IPS DF 6.9 (cell line): ENCODE measurements around the gene SUPT3H.
"Not testable (repeated sequence)": the region's sequence is repeated elsewhere in the genome, so short reads cannot be mapped to it uniquely, and the experiment has no call there.

Experiments used
- DNase-seq: peaks from one replicate; pipeline ENCODE4 v3.0.0-alpha.2; 2013; ENCODE audit warnings: low read depth, low spot score
- H3K27ac ChIP-seq: one replicate; pipeline ENCODE4 v1.5.1; 2013; ENCODE audit warnings: low read length, control low read depth
- H3K27me3 ChIP-seq: 2 replicates; pipeline ENCODE4 v1.6.1; 2013; ENCODE audit warnings: mild to moderate bottlenecking, low read length; ENCODE audit not compliant: control insufficient read depth, insufficient read depth
- H3K36me3 ChIP-seq: 2 replicates; pipeline ENCODE4 v1.6.1; 2013; ENCODE audit warnings: low read length; ENCODE audit not compliant: control insufficient read depth, insufficient read depth
- H3K4me1 ChIP-seq: 2 replicates; pipeline ENCODE4 v1.6.1; 2013; ENCODE audit warnings: low read length; ENCODE audit not compliant: control insufficient read depth, insufficient read depth
- H3K4me3 ChIP-seq: 2 replicates; pipeline ENCODE4 v1.5.1; 2013; ENCODE audit warnings: mild to moderate bottlenecking, low read length
- H3K9me3 ChIP-seq: 2 replicates; pipeline ENCODE4 v1.6.1; 2013; ENCODE audit warnings: low read length, inconsistent platforms; ENCODE audit not compliant: control insufficient read depth, insufficient read depth
- WGBS: extraction: QIAGEN DNeasy Blood & Tissue Kit; methylation state at CpG from one replicate; pipeline ENCODE4 v1.1.7; 2013; ENCODE audit warnings: mixed read lengths, missing lambda C conversion rate; ENCODE audit not compliant: insufficient read length, insufficient coverage; 5-methylcytosine and 5-hydroxymethylcytosine counted together

SUPT3H gene

DNA sequence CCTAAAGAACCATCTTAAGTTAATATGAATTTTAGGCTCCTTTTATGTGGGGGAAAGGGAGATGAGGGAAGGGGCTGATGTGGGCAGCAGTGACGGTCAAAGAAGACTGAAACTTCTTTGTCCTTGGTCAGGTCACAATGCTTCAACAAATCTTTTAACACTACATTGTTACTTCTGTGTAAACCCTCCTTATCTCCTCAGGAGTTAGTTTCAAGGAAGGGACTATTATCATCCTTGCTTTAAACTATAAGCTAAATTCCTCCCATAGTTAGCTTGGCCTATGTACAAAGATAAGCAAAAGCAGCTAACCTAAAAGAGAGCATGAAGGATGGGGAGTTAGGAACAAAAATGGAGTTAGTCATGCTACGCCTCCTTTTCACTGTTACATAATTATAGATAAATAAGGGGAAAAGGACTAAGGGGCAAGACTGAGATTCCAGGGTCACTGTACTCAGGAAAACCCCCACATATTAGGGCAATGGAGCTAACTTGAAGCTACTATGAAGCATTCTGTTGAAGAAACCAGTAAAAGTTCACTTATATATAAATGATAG is 222.3 kb downstream of the SUPT3H start:
- Histone ChIP-seq H3K27ac (no peak overlapping the region), H3K27me3 (no peaks in the 10 kb centered on the region), H3K4me1 (no peaks in the 10 kb centered on the region), H3K36me3 (no peaks in the 10 kb centered on the region), H3K4me3 (no peak overlapping the region), H3K9me3 (no peaks in the 10 kb centered on the region)
- WGBS, result no CpG with 5 or more reads among the region's 2 CpGs
- no peak for DNase-seq

DNA sequence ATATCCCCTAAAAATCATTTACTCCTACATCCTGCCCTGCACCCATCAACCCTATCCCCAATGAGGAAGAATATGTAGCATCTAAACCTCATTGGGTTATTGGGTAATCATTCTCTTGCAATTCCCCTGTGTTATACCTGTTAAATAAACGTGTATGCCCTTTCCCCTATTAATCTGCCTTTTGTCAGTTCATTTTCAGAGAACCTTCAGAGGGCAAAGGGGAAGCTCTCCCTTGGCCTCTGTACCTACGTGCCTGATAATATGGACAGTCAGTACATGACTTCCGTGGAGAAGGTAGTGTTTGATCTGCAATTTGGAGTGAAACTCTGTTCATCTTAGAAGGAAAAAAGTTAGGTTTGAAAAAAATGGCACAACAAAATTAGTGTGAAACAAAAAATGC is 223.1 kb downstream of the SUPT3H start:
- no CpG with 5 or more reads among the region's 3 CpGs for WGBS
- DNase-seq, result no peak
- H3K36me3 ChIP-seq, result no peaks in the 10 kb centered on the region
- H3K4me3 ChIP-seq, result no peak overlapping the region
- H3K4me1 ChIP-seq, result no peaks in the 10 kb centered on the region
- no peaks in the 10 kb centered on the region for H3K27me3 ChIP-seq
- no peak overlapping the region for H3K27ac ChIP-seq
- no peaks in the 10 kb centered on the region for H3K9me3 ChIP-seq

DNA sequence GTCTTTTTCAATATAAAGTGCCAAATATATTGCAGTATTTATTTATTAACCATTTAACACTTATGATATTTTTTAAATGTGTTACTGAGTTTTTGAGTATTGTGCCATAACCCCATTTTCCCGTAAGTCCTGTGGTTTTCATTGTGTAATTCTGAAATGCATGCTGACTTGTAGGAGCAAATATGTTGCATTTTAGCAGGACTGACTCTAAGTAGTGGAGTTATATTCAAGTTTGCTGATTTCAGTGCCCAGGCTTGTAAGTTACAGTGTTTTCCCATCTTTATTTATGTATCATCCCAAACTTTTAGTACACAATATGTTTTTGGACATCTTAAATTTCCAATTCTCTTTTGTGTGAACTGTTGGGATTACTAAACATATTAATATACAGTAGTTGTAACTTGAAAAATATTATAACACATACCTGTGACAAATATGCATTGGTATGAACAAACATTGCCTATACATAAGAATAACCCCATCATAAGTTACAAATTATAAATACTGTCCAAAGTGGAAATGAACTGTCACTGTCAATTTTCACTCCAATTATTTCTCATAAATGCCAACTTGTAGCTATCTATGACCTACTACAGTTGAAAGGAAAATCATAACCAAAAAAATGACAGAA is 228.9 kb downstream of the SUPT3H start:
- H3K9me3 ChIP-seq, result no peaks in the 10 kb centered on the region
- H3K27me3 ChIP-seq, result no peaks in the 10 kb centered on the region
- no peak for DNase-seq
- no peak overlapping the region for H3K27ac ChIP-seq
- H3K36me3 ChIP-seq, result no peaks in the 10 kb centered on the region
- WGBS, result no CpG with 5 or more reads among the region's 1 CpG
- no peaks in the 10 kb centered on the region for H3K4me1 ChIP-seq
- H3K4me3 ChIP-seq, result no peak overlapping the region

DNA sequence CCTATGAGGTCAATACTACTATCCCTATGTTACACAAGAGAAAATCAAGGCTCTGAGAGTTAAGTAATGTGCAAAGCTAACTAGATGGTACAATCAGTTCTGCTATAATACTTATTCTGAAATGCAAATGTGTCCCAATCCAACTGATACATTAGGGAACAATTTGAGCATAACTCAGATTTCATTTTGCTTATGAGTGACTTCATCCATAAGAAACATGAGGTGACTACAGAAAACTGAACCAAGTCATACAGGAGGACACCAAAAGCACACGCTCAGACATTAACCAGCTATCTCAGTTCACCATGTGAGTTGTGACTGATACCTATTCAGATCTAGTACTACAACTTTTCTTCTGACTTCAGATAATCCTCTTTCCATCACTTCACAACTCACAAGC is 229.5 kb downstream of the SUPT3H start:
- WGBS, result no CpG with 5 or more reads among the region's 1 CpG
- DNase-seq, result no peak
- H3K27ac ChIP-seq, result no peak overlapping the region
- H3K4me3 ChIP-seq, result no peak overlapping the region
- H3K4me1 ChIP-seq, result no peaks in the 10 kb centered on the region
- H3K27me3 ChIP-seq, result no peaks in the 10 kb centered on the region
- H3K9me3 ChIP-seq, result no peaks in the 10 kb centered on the region
- H3K36me3 ChIP-seq, result no peaks in the 10 kb centered on the region

DNA sequence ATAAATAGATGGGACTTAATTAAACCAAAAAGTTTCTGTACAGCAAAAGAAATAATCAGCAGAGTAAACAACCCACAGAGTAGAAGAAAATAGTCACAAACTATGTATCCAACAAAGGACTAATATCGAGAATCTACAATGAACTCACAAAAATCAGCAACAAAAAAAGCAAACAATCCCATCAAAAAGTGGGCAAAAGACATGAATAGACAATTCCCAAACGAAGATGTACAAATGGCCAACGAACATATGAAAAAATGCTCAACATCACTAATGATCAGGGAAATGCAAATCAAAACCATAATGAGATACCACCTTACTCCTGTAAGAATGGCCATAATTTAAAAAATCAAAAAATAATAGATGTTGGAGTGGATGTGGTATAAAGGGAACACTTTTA is 232.1 kb downstream of the SUPT3H start:
- H3K9me3 ChIP-seq, H3K4me3 ChIP-seq, H3K4me1 ChIP-seq, H3K27ac ChIP-seq, H3K27me3 ChIP-seq, DNase-seq, H3K36me3 ChIP-seq: not testable (repeated sequence)
- no CpG with 5 or more reads among the region's 3 CpGs for WGBS

DNA sequence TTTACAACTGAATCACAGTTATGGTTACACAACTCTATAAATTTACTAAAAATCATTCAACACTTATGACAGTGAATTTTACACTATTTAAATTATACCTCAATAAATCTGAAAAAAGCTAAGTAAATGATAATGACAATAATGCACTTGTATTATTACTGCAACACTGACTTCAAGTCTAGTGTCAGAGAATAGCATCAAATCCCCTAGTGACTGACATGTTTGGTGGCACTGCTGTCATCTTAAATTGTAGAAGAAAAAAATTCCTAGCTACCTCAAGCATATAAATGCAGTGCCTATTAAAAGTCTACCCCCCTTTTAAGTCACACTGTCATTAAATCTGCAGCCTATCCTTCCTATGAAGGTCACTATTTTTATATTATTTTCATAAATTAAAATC is 239.0 kb downstream of the SUPT3H start:
- Histone ChIP-seq H3K36me3 (no peaks in the 10 kb centered on the region), H3K9me3 (no peaks in the 10 kb centered on the region), H3K4me3 (no peak overlapping the region), H3K27me3 (peaks cover 1% of the 10 kb centered on the region; the same call in 1 of the 2 replicates), H3K27ac (no peak overlapping the region), H3K4me1 (no peaks in the 10 kb centered on the region; the same call in 1 of the 2 replicates)
- DNase-seq, result no peak

DNA sequence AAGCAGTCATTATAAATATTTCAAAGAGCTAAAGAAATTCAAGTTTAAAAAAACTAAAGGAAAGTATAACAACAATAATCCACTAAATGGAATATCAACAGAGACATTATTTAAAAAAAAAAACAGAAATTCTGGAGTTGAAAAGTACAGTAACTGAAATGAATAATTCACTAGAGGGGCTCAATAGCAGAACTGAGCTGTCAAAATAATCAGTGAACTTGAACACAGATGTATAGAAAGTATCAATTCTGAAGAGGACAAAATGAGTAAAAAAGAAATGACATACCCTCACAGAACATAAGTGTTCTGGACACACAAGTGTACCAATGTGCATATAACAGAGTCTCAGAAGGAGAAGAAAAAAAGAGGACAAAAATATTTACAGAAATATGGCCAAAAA is 241.2 kb downstream of the SUPT3H start:
- H3K27ac ChIP-seq, result no peak overlapping the region
- peaks cover 1% of the 10 kb centered on the region; the same call in 1 of the 2 replicates for H3K27me3 ChIP-seq
- no peak overlapping the region for H3K4me3 ChIP-seq
- DNase-seq, result no peak
- no peaks in the 10 kb centered on the region for H3K9me3 ChIP-seq
- H3K36me3 ChIP-seq, result no peaks in the 10 kb centered on the region
- no peaks in the 10 kb centered on the region; the same call in 1 of the 2 replicates for H3K4me1 ChIP-seq

DNA sequence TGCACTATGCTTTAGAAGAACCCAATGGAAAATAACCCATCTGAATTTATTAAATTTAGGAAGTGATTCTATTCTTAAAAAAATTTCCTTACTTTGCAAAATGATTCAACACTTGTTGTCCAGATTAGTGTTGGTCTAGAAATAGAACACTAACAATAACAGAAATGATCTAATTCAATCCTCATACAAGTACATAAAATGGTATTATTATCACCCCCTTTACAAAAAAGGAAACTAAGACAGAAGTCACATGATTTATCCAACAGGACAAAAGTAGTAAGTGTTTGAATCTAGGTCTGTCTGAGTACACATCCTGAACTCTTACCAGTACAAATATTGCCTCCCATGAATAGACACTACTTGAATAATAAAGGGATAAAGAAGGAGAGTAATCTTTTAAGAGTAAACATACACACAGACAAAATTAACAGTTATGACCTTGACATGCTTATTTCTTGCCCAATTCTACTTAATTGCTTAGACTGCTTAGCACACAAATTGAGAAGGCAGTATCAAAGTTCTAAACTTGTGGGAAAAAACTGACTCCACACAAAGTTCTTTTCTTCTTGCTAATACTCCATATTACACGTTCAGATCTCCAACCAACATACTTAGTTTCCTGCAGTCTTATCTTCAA is 245.0 kb downstream of the SUPT3H start:
- Histone ChIP-seq H3K27ac (no peak overlapping the region), H3K36me3 (no peaks in the 10 kb centered on the region), H3K4me1 (no peaks in the 10 kb centered on the region), H3K4me3 (no peak overlapping the region), H3K9me3 (no peaks in the 10 kb centered on the region), H3K27me3 (peaks cover 1% of the 10 kb centered on the region; the same call in 1 of the 2 replicates)
- DNase-seq, result no peak
- WGBS, result no CpG with 5 or more reads among the region's 1 CpG

DNA sequence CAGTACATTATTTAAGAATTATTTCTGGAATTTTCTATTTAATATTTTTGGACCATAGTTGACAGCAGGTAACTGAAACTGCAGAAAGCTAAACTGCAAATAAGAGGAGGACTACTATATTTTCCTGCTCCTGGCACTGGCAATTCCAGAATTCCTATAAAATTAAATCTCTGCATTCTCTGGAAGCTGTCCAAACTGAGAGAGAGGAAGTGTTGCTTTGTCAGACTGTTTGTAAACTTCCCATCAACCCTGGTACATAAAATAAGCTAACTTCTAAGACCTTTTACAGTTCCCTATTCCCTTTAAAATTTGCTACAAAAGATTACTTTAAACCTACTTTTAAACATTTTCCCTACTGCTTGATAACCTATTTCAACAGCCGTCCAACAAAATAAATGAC is 245.7 kb downstream of the SUPT3H start:
- DNase-seq, result no peak
- H3K4me3 ChIP-seq, result no peak overlapping the region
- no peaks in the 10 kb centered on the region for H3K4me1 ChIP-seq
- H3K36me3 ChIP-seq, result no peaks in the 10 kb centered on the region
- H3K9me3 ChIP-seq, result no peaks in the 10 kb centered on the region
- H3K27ac ChIP-seq, result no peak overlapping the region
- peaks cover 1% of the 10 kb centered on the region; the same call in 1 of the 2 replicates for H3K27me3 ChIP-seq
- 100% methylated on average over 1 of the region's 1 CpG for WGBS

DNA sequence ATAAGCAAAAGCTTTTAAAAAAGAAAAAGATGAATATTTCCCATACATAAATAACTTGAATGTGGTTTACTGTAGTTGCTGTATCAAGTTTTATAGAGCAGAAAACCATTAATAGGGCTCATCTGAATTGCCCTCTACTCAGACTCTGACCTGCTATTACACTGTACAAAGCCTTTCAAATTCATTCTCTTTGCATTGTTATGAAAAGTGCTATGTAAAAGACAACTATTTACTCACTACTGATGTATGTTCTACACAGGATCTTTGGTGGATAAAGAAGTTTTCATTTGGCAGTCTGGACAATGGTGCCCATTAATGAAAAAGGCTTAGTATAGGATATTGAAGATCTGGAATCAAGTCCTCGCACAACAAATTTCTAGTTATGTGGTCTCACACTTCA is 248.7 kb downstream of the SUPT3H start:
- Histone ChIP-seq H3K27ac (no peak overlapping the region), H3K36me3 (no peaks in the 10 kb centered on the region), H3K4me3 (no peak overlapping the region), H3K9me3 (no peaks in the 10 kb centered on the region), H3K4me1 (no peaks in the 10 kb centered on the region), H3K27me3 (no peaks in the 10 kb centered on the region)
- no CpG with 5 or more reads among the region's 1 CpG for WGBS
- DNase-seq, result no peak

DNA sequence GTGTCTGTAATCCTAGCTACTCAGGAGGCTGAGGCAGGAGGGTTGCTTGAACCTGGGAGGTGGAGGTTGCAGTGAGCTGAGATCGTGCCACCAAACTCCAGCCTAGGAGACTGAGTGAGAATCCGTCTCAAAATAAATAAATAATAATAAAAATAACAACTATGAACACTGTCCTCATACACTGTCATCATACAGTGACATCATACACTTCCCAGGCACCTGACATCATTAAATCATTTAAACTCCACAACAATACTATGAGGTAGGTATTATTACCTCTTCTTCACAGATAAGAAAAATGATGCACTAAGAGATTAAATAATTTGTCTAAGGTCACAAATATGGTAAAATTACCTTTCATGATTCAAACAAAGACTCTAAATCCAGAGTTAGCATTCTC is 250.5 kb downstream of the SUPT3H start:
- no CpG with 5 or more reads among the region's 2 CpGs for WGBS
- Histone ChIP-seq H3K4me3 (no peak overlapping the region), H3K9me3 (no peaks in the 10 kb centered on the region), H3K36me3 (no peaks in the 10 kb centered on the region), H3K4me1 (no peaks in the 10 kb centered on the region), H3K27ac (no peak overlapping the region), H3K27me3 (no peaks in the 10 kb centered on the region)
- no peak for DNase-seq
